PC-9 (cell line): Measurements from ENCODE around the gene TBXT. TPM values are rescaled to one million over a fixed set of nuclear protein-coding genes. Genes with fewer than 3 reads are reported as not detected.

Experiments used
- BruUV-seq: library from RNA; stranded (reverse); fragments of 400-500 nt; replicated peaks from 2 replicates; lab custom pipeline; 2021; lab: Mats Ljungman, UMichigan
- CTCF ChIA-PET: fragments of 300-600 bp; sonication (Branson Sonifier 250); formaldehyde crosslinking; loops from one replicate; lab custom pipeline; 2022; ENCODE audit warnings: antibody characterized with exemption; lab: Charles Lee
- POLR2A ChIA-PET: fragments of 300-600 bp; sonication (Branson Sonifier 250); formaldehyde crosslinking; loops from one replicate; lab custom pipeline; 2022; ENCODE audit warnings: antibody characterized with exemption; ENCODE audit not compliant: unreplicated experiment; lab: Charles Lee
- DNase-seq, 2 experiments: peaks; one replicate each; pipeline versions ENCODE4 v3.0.0 to v3.0.0-alpha.2; 2015 to 2022; ENCODE audit warnings: mixed read lengths in 1 of 2
- H2AFZ ChIP-seq: fragments of 200-600 bp; sonication (generic); 2 replicates; pipeline ENCODE4 v1.8.1; 2017; ENCODE audit warnings: antibody characterized with exemption
- H3F3A ChIP-seq: fragments of 200-600 bp; sonication (generic); 2 replicates; pipeline ENCODE4 v1.8.1; 2017; ENCODE audit warnings: antibody characterized with exemption, mild to moderate bottlenecking, low read depth; ENCODE audit not compliant: insufficient read depth
- H3K27ac ChIP-seq: fragments of 200-600 bp; sonication (generic); 2 replicates; pipeline ENCODE4 v1.6.1; 2016; ENCODE audit warnings: mixed run types
- H3K27me3 ChIP-seq: fragments of 200-600 bp; sonication (generic); 2 replicates; pipeline ENCODE4 v1.6.1; 2016; ENCODE audit warnings: low read depth, mixed run types; ENCODE audit not compliant: insufficient read depth
- H3K36me3 ChIP-seq: fragments of 200-600 bp; sonication (generic); 2 replicates; pipeline ENCODE4 v1.6.1; 2016; ENCODE audit warnings: low read depth, mixed run types
- H3K4me1 ChIP-seq: fragments of 200-600 bp; sonication (generic); replicated peaks from 2 replicates; pipeline ENCODE4 v1.6.1; 2016; ENCODE audit warnings: mixed run types; ENCODE audit not compliant: insufficient read depth
- H3K4me2 ChIP-seq: fragments of 200-600 bp; sonication (generic); 2 replicates; pipeline ENCODE4 v1.6.1; 2017; ENCODE audit warnings: mixed run types
- H3K4me3 ChIP-seq: fragments of 200-600 bp; sonication (generic); 2 replicates; pipeline ENCODE4 v1.6.1; 2016; ENCODE audit warnings: mixed run types
- H3K79me2 ChIP-seq: fragments of 200-600 bp; sonication (generic); 2 replicates; pipeline ENCODE4 v1.6.1; 2017; ENCODE audit warnings: low read depth, mixed run types
- H3K9me2 ChIP-seq: fragments of 200-600 bp; sonication (generic); 2 replicates; pipeline ENCODE4 v1.8.1; 2017; ENCODE audit warnings: mild to moderate bottlenecking; ENCODE audit not compliant: insufficient read depth
- H3K9me3 ChIP-seq: fragments of 200-600 bp; sonication (generic); 2 replicates; pipeline ENCODE4 v1.8.1; 2016; ENCODE audit warnings: low read depth; ENCODE audit not compliant: insufficient read depth
- H4K20me1 ChIP-seq: fragments of 200-600 bp; sonication (generic); 2 replicates; pipeline ENCODE4 v1.8.1; 2017; ENCODE audit not compliant: insufficient read depth
- EZH2 ChIP-seq: fragments of 200-600 bp; sonication (generic); IDR thresholded peaks from 2 replicates; pipeline ENCODE4 v1.8.0; 2017; ENCODE audit warnings: antibody characterized with exemption, low read depth
- intact Hi-C: fragments of 100-400 bp; cut with micrococcal nuclease; formaldehyde crosslinking; loops from one replicate; pipeline ENCODE4 v1.10.0; 2022; ENCODE audit not compliant: unreplicated experiment
- total RNA-seq: library from RNA; stranded (reverse); gene quantifications from 2 replicates; pipeline ENCODE4 v1.2.3, GENCODE V29; 2021
- TF ChIP-seq, protein P1 (sequence below): fragments of 200-600 bp; sonication (generic); conservative IDR thresholded peaks from 2 replicates; pipeline ENCODE4 v1.6.1; 2017; ENCODE audit warnings: mixed run types, antibody characterized with exemption, mild to moderate bottlenecking, moderate library complexity

TBXT gene
- total RNA-seq, 1 experiment from 2014 or later: not detected

DNA sequence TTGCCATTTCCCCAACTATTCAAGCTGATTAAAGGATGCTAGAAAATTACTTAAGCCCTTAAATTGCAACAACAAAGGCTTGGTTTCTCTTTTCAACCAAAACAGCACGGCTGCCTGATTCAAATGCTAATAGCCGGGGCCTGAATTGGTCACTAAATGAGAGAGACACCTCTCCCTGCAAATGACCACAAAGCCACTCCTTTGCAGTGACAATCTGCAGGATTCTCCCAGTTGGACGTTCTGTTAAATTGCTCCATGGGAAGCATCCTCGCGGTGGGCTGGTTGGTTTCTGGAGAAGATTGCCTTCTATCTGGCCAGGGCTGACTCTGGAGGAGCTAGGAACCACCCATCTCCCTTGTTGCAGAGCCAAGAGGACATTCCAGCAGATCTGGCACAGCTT, 29.7 kb upstream of the TBXT start:
- intact Hi-C loops: no loop called here
- H3K79me2 ChIP-seq: no peaks in the 10 kb centered on the region
- no peak for DNase-seq
- H2AFZ ChIP-seq: no peak overlapping the region
- no peak for TF ChIP-seq EZH2
- TF ChIP-seq, protein P1, sequence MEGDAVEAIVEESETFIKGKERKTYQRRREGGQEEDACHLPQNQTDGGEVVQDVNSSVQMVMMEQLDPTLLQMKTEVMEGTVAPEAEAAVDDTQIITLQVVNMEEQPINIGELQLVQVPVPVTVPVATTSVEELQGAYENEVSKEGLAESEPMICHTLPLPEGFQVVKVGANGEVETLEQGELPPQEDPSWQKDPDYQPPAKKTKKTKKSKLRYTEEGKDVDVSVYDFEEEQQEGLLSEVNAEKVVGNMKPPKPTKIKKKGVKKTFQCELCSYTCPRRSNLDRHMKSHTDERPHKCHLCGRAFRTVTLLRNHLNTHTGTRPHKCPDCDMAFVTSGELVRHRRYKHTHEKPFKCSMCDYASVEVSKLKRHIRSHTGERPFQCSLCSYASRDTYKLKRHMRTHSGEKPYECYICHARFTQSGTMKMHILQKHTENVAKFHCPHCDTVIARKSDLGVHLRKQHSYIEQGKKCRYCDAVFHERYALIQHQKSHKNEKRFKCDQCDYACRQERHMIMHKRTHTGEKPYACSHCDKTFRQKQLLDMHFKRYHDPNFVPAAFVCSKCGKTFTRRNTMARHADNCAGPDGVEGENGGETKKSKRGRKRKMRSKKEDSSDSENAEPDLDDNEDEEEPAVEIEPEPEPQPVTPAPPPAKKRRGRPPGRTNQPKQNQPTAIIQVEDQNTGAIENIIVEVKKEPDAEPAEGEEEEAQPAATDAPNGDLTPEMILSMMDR: no peak
- peaks cover 94% of the 10 kb centered on the region for H3K27me3 ChIP-seq
- no peak overlapping the region for H3K4me2 ChIP-seq
- no peaks in the 10 kb centered on the region for H3K9me2 ChIP-seq
- H3K27ac ChIP-seq: no peak overlapping the region
- no TSS peak for BruUV-seq
- H3K4me1 ChIP-seq: no peaks in the 10 kb centered on the region
- CTCF ChIA-PET: no interaction called here
- no peak overlapping the region for H3K4me3 ChIP-seq
- no peaks in the 10 kb centered on the region for H3F3A ChIP-seq
- no peaks in the 10 kb centered on the region for H4K20me1 ChIP-seq
- H3K36me3 ChIP-seq: no peaks in the 10 kb centered on the region
- POLR2A ChIA-PET: no interaction called here
- no peaks in the 10 kb centered on the region for H3K9me3 ChIP-seq

DNA sequence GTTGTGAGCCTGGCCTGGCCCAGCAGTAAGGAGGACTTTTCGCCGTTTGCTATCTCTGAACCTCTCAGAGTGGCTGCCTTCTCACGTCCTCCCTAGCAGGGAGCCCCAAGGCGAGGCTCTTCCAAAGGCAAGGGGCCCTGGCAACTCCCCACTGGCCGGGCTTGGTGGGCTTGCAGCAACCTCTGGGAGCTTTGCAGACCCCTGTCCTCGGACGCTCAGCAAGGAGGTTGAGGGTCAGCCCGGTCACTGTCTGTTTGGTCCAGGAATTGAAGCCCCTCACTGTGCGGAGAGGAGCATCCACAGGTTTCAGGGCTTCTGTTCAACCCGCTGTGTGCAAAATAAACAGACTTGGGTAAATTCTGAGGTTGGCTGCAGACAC, 28.2 kb upstream of the TBXT start:
- Histone ChIP-seq H3K9me3 (no peaks in the 10 kb centered on the region), H3K27ac (no peak overlapping the region), H3K4me3 (no peak overlapping the region), H3K27me3 (peaks cover 90% of the 10 kb centered on the region), H3K79me2 (no peaks in the 10 kb centered on the region), H4K20me1 (no peaks in the 10 kb centered on the region), H3K36me3 (no peaks in the 10 kb centered on the region), H3F3A (no peaks in the 10 kb centered on the region), H3K4me1 (no peaks in the 10 kb centered on the region), H3K4me2 (no peak overlapping the region), H3K9me2 (no peaks in the 10 kb centered on the region), H2AFZ (no peak overlapping the region)
- ChIA-PET POLR2A (no interaction called here), CTCF (no interaction called here)
- no TSS peak for BruUV-seq
- DNase-seq: no peak
- intact Hi-C loops: no loop called here
- TF ChIP-seq, protein P1: no peak
- no peak for TF ChIP-seq EZH2

DNA sequence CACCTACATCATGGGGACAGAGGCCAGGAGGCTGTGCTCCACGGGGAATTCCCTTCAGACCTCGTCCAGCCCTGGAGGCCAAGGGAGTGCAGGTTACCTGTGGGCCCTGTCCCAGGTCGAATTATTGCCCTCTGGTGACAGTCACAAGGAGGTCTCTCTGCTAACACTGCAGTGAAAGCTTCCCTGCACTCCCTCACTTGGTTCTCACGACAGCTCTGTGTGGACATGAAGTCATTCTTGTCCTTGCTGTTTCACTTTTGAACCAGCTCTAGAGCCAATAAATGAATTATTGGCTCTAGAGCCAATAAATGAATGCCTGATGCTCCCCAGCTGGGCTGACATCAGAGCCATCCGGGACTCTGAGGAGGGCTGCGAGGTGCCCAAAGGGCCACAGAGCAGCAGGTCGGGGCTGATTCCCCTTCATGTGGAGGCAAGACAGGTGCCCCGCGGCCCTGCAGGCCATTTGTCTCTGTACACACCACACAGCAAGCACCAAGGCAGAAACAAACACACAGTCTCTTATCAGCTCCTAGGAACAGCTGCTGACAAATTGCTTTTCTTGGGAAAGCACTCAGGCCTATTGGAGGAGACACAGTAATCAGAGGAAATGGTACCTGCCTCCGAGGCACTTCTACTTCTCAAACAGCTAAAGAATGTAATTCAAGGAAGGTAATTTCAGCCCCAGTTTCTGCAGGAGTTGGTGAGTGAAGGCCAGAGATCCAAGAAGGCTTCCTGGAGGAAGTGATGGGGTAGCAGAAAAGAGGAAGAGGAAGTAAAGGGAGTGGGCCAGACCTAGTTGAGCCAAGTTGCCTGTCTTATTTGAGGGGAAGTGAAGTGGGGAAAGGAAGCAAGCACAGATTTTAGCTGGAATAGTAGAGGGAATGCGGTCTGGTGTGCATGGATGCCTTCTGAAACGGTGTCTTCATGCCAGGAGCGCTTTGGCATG, 27.5 kb upstream of the TBXT start:
- H3K4me1 ChIP-seq: no peaks in the 10 kb centered on the region
- H3K4me3 ChIP-seq: no peak overlapping the region
- no peaks in the 10 kb centered on the region for H4K20me1 ChIP-seq
- no peak overlapping the region for H3K4me2 ChIP-seq
- BruUV-seq: no TSS peak
- TF ChIP-seq EZH2: no peak
- H3K36me3 ChIP-seq: no peaks in the 10 kb centered on the region
- intact Hi-C loops: no loop called here
- no peaks in the 10 kb centered on the region for H3K9me3 ChIP-seq
- H3F3A ChIP-seq: no peaks in the 10 kb centered on the region
- H3K9me2 ChIP-seq: no peaks in the 10 kb centered on the region
- peaks cover 90% of the 10 kb centered on the region for H3K27me3 ChIP-seq
- no peak for DNase-seq
- H3K79me2 ChIP-seq: no peaks in the 10 kb centered on the region
- no peak overlapping the region for H3K27ac ChIP-seq
- CTCF ChIA-PET: no interaction called here
- POLR2A ChIA-PET: no interaction called here
- H2AFZ ChIP-seq: no peak overlapping the region
